Spleen (tissue), 7 donors: Measurements from ENCODE around the gene FAM53B.

Source experiments
- POLR2A ChIP-seq, 3 donors: fragments of 450-650 bp; IDR thresholded peaks; one replicate each; pipeline ENCODE4 v1.5.1; 2017; ENCODE audit warnings: antibody characterized with exemption in 3 of 3, mild to moderate bottlenecking in 1 of 3
- TF ChIP-seq, protein P1 (sequence below), 11 experiments: fragments of 200-600 bp in 7 of 11; fragments of 450-650 bp in 4 of 11; sonication (generic) in 4 of 11; IDR thresholded peaks in 8 of 11; conservative IDR thresholded peaks in 3 of 11; 1 replicate in 7 of 11; 2 replicates in 4 of 11; pipeline versions ENCODE4 v1.4.0 to v1.8.0; 2016 to 2021; ENCODE audit warnings: antibody characterized with exemption in 11 of 11, inconsistent platforms in 4 of 11, mild to moderate bottlenecking in 1 of 11
- donor health status: DM: no; HTN: no; CAD: no; lungs with moderate emphysema.
- donor health status: DM: no; HTN: no; CAD: no.
- donor health status: DM: no; HTN: no; CAD: no.

DNA sequence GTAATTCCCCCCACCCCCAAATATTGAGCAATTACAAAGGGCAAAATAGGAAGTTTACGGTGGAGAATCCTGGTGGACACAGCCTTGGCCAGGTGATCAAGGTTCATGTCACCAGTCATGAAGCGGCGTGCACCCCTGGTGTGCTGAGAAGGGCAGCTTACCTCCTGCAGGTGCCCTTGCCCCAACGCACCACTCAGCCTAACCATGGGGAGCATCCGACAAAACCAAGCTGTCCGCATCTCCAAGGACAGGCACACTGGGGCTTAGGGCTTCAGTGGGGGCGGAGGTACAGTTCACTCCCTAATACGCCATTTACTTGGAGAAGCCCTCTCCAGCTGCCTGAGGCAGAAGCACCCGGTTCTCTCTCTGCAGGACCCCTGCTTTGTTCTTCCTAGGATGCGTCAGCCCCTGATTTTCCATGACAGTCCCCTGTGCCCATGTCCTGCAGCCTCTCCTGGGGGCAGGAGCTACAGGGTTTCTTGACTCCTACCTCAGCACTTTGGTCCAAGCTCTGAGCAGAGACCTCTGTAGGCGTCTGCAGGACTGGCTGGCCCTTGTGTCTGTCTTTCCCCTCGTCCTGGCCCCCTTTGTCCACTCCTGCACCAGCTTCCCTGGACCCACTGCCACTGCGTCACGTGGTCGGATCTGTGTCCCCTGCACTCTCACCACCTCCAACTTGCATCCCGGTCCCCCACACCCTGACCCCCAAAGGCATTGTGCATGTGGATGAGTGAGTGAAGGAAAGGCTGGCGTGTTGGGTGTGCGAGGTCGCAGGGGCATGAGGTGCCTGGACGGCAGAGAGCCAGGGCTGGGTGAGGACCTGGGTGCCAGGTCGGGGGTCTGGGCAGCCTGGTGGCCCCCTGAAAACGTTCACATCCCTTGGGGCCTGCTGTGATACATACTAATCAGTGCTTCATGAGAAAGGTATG lies 168.8 kb downstream of the FAM53B start:
- TF ChIP-seq, protein P1, sequence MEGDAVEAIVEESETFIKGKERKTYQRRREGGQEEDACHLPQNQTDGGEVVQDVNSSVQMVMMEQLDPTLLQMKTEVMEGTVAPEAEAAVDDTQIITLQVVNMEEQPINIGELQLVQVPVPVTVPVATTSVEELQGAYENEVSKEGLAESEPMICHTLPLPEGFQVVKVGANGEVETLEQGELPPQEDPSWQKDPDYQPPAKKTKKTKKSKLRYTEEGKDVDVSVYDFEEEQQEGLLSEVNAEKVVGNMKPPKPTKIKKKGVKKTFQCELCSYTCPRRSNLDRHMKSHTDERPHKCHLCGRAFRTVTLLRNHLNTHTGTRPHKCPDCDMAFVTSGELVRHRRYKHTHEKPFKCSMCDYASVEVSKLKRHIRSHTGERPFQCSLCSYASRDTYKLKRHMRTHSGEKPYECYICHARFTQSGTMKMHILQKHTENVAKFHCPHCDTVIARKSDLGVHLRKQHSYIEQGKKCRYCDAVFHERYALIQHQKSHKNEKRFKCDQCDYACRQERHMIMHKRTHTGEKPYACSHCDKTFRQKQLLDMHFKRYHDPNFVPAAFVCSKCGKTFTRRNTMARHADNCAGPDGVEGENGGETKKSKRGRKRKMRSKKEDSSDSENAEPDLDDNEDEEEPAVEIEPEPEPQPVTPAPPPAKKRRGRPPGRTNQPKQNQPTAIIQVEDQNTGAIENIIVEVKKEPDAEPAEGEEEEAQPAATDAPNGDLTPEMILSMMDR (IDR thresholded peaks at IDR 0.05 in 8 of 11, conservative IDR thresholded peaks at IDR 0.05 in 3 of 11), result no peak
- no peak for TF ChIP-seq POLR2A (IDR thresholded peaks at IDR 0.05)
